Stimulated activated CD4-positive, alpha-beta T cell treated with anti-CD3 and anti-CD28 coated beads, Interleukin-12 subunit alpha, Interleukin-12 subunit beta, amount 100 ng/mL, for 4 hours (primary cell): ENCODE measurements around the gene ILK.

Source experiments
- DNase-seq: peaks from one replicate; pipeline ENCODE4 v3.0.0-alpha.2; 2020

Gene ILK

GRCh38 chr11:6603287-6604080 lies at the start of gene ILK, which contains the start of gene RRP8:
Gene ILK, plus strand, starts transcription at chr11:6603774. Its CDS starts 498 bp downstream, at chr11:6604272.
Gene RRP8, minus strand, starts transcription at chr11:6603616. Its CDS starts 114 bp downstream, at chr11:6603502.
- DNase-seq: peak; percentile 83

- DNase-seq: no peak
Measured at GRCh38 chr11:6554828-6555706, 48.5 kb upstream of the ILK start.

DNA sequence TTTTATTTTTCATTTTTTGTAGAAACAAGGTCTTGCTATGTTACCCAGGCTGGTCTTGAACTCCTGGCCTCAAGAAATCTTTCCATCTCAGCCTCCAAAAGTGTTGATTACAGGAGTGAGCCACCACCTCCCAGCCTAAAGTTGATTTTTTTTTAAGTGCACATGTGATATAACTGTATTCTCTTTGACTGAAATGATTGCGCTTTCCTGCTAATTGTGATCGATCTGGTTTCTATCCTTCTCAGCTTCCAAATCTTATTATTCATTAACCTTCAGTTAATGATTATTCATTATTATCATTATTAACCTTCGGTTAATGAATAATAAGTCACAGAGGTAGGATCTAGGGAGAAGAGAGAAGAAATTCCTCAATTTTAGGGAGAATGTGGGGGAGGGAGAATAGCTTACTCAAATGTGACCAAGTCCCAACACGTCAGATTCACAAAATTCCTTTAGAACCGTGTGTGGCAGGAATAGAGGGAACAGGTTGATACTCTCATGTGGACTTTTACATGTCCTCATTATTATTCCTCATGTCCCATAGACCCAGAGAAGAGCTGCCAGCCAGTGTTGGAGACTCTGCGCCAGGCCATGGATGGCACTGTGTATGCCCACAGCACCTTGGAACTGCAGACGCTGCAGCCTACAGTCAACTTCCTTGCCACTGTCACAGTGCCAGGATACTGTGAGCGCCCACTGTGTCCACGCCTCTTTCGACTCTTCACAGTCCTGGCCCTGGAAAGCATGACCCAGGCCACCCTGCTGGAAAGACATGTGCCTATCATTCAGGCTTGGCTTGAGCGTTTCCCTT lies 47.2 kb upstream of the ILK start:
- no peak for DNase-seq

DNA sequence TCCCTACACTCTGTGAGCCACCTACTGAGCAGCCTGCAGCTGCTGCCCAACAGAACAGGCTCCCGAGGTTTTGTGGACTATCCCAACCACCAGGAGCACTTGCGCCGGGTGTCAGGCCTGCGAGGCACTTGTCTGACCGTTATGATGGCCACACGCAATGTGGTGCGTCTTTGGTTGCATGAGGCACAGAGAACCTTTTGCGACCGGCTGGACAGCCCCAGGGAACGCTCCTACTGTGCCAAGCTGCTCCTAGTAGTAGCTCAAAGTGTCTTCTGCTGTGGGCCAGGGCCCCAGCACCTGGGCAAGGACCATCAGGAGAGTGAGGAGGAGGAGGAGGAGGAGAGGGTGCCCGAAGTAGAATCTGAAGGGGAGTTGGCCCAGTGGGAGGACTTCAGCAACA lies 46.5 kb upstream of the ILK start:
- no peak for DNase-seq

GRCh38 chr11:6557761-6558674 lies 45.6 kb upstream of the ILK start:
- DNase-seq: no peak

DNA sequence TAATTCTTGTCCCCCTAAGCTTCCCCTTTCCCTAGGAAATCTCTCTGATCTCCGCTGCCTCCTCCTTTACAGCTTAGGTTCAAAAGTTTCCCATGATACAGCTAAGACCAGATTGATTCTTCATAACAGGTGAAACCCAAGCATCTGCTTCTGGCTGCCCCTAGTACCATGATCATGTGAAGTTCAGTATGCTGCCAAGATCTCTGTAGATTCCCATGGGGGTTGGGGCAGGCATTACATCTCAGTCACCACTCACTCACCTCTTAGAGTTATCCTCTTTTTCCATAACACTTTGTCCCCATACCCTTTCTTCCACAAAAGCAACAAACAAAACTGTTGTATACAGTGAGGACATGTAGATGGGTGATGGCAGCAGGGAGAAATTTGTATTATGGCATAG lies 44.2 kb upstream of the ILK start:
- DNase-seq: no peak

GRCh38 chr11:6561288-6561687 lies 42.3 kb upstream of the ILK start:
- DNase-seq: no peak

DNA sequence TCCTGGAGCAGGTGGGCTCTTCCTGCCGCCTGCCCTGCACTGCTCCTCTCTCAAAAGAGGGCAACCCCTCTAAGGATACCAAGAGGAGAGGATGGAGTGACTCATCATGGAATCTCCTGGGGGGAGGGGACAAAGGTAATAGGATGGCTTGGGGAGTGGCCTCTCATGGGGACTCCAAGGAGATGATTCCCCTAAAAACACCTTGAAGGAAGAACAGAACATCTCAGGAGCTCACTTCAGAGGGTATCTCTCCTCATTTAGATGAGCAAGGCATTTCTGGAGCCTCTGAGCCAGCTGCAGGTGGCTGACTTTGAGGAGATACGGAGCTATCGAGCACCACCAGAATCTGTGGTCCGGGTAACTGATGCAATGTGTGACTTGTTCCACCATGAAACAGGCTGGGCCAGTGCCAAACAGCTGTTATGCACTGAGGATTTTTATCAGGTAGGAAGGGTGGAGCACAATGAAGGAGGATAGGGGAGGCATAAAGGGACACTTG lies 40.4 kb upstream of the ILK start:
- DNase-seq: no peak

DNA sequence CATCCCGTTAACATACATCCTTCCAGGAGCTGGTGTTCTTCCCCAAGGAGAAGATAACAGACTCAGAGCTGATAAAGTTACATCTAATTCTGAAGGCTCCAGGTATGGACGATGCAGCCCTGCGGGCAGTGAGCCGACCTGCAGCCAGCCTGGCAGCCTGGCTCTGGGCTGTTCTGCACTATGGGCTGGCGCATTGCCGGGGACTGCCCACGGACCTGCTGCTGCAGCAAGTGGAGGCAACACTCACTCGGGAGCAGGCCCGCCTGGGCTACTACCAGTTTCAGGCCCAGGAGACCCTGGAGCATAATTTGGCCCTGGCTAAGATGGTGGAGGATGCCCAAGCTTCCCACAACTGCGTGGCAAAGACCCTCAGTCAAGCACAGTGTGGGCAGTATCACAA lies 39.9 kb upstream of the ILK start:
- no peak for DNase-seq

GRCh38 chr11:6565325-6565724 lies 38.2 kb upstream of the ILK start:
- no peak for DNase-seq

DNA sequence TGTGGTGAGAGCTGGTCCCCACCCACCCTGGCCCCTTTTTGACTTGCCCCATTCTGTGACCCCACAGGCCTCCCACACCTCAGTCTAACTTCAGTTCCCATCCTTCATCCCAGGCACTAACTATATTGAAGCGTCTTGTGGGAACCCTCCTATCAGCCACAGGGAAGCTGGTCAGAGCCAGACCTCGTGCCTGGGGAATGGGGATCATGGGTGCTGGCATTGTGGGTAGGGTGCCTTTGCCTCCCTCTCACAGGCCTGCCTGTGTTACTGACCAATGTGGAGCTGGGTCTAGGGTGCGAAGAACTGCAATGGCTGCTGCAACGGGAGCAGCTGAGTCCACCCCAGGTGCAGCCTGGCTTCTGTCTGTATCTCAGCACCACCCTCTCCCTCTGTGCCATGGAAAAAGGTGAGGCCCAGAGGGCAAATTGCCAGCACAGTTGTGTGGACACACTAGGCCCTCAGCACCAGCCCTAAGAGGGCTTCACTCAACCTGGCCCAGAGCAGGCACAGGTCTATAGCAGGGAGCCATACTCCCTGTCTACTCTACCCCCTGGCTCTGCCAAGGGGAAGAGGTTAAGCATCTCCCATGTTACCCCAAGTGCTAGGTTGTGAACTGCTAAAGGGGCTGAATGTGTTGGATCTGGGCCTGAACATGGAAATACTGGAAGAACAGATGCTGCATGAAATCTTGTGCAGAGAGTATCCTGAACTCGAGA lies 37.4 kb upstream of the ILK start:
- DNase-seq: no peak

DNA sequence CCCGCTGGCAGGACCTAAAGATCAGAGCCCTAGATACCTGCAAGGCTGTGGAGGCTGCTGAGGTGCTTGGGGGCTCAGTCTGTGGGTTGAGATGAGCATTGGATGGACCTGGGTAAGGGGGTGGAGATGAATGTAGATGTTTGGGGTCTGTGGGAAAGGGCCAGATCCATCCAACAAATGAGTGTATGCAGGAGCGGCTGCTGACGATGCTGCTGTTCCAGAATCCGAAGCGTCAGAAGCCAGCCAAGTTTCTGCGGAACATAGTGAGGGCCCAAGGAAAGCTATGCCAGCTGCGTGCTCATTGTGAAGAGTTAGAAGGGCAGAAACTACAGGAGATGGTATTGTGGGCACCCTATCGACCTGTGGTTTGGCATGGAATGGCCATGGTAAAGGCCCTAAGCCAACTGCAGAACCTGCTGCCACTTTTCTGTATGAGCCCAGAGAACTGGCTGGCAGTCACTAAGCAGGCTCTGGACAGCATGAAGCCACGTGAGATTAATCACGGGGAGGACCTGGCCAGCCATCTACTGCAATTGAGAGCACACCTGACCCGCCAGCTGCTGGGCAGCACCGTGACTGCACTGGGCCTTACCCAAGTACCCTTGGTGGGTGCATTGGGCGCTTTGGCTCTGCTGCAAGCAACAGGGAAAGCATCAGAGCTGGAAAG lies 36.7 kb upstream of the ILK start:
- no peak for DNase-seq

DNA sequence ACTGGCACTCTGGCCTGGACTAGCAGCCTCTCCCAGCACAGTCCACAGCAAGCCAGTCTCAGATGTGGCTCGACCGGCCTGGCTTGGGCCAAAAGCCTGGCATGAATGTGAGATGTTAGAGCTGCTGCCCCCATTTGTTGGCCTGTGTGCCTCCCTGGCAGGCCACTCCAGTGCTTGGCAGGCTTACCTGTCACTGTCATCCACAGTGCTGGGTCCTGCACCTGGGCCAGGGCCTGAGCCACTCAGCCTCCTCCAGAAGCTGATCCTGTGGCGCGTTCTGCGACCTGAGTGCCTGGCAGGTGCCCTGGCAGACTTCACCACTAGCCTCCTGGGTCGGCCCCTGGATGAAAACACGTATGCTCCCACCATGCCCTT lies 36.2 kb upstream of the ILK start:
- DNase-seq: no peak

DNA sequence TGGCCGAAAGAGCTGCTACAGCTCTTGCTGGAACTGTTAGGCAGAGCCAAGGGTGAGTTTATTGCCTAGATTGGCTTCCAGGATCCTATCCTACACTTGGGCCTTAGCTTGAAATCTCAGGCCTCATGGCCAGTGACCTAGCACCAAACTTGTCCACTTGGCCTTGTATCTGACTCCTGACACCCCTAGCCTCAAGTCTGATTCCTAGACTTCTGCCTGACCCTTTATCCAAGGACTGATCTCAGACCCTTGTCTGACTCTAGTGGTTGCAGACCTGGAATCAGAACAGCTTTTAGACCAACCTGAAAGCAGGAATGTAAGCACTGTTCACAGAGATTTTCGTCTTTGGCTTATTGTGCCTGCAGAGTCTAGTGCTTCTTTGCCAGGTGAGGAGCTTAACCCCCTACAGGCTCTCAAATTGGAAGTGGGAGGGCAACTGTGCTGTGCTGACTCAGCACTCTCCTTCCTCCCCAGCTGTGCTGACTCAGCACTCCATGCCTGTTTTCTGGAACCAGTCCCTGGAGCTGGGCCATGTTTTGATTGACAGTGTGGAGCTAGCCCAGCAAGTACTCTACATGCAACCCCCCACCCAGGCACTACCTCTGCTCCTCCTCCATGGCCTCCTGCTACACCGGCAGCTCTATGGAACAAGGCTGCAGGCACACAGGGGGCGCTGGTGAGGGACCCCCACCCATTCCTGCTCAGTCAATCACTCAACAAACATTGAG lies 35.2 kb upstream of the ILK start:
- DNase-seq: no peak

- DNase-seq: no peak
Measured at GRCh38 chr11:6569706-6570105, 33.9 kb upstream of the ILK start.

- no peak for DNase-seq
Measured at GRCh38 chr11:6570691-6571427, 32.7 kb upstream of the ILK start.

DNA sequence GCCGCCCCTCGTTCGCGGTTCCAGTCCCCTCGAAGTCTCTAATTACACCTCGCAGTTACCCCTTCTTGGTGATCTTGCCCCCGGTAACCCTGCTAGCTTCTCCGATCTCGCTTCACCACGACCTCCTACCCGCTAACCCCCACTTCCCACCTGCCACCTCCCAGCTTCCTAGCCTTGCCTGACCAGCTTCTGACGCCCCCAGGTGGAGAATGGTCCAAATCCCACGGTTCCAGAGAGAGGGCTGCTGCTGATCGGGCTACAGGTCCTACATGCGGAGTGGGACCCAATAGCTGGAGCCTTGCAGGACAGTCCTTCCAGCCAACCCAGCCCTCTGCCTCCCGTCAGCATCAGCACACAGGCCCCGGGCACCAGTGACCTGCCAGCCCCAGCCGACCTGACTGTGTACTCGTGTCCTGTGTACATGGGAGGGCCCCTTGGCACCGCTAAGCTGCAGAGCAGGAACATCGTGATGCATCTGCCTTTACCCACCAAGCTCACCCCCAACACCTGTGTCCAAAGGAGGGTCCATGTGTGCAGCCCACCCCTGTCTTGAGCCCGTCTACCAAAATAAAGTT lies 32.1 kb upstream of the ILK start:
- DNase-seq: no peak

GRCh38 chr11:6572215-6572614 lies 31.4 kb upstream of the ILK start:
- no peak for DNase-seq
